GM18498 (cell line): ENCODE measurements around the gene EDEM2.
"Not testable (repeated sequence)": the region's sequence is repeated elsewhere in the genome, so short reads cannot be mapped to it uniquely, and the experiment has no call there.

Experiments used
- ATAC-seq: cut with Tn5 transposase; IDR thresholded peaks from one replicate; pipeline ENCODE4 v1.9.1; 2021; ENCODE audit warnings: mild to moderate bottlenecking, moderate library complexity; ENCODE audit not compliant: unreplicated experiment

The EDEM2 gene

GRCh38 chr20:35171753-35172433 is 24.8 kb upstream of the EDEM2 start, which contains the start of gene PROCR:
Gene PROCR (plus strand): TSS chr20:35172072. CDS start chr20:35172155, 83 bp downstream.
- ATAC-seq = no peak

- ATAC-seq = no peak
These were observed 24.3 kb upstream of the EDEM2 start for GRCh38 chr20:35171438-35171752.

DNA sequence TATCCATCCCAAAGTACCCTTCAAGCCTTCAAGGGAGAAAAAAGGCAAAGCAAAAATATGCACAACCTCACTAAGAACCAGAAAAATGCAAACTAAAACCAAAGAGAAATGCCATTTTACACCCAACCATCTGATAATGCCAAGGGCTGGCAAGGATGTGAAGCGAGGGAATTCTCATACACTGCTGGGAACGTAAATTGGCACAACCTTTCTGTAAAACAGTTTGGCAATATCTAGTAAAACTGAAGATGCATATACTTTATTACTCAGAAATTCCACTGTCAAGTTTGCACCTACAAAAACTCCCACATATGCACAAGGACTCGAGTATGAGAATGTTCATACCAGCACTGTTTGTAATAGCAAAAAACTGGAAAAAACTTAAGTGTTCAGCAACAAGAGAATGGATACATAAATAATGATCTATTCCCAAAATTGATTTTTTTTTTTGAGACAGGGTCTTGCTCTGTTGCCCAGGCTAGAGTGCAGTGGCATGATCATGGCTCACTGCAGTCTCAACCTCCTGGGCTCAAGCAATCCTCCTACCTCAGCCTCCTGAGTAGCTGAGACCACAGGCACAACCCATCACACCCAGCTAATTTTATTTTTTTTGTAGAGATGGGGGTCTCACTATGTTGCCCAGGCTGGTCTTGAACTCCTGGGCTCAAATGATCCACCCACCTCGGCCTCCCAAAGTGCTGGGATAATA is 21.7 kb upstream of the EDEM2 start:
- ATAC-seq = not testable (repeated sequence)

- ATAC-seq = no peak
These were observed 20.7 kb upstream of the EDEM2 start for GRCh38 chr20:35167787-35168186.

- no peak for ATAC-seq
These were observed 19.2 kb upstream of the EDEM2 start for GRCh38 chr20:35166242-35166830.

DNA sequence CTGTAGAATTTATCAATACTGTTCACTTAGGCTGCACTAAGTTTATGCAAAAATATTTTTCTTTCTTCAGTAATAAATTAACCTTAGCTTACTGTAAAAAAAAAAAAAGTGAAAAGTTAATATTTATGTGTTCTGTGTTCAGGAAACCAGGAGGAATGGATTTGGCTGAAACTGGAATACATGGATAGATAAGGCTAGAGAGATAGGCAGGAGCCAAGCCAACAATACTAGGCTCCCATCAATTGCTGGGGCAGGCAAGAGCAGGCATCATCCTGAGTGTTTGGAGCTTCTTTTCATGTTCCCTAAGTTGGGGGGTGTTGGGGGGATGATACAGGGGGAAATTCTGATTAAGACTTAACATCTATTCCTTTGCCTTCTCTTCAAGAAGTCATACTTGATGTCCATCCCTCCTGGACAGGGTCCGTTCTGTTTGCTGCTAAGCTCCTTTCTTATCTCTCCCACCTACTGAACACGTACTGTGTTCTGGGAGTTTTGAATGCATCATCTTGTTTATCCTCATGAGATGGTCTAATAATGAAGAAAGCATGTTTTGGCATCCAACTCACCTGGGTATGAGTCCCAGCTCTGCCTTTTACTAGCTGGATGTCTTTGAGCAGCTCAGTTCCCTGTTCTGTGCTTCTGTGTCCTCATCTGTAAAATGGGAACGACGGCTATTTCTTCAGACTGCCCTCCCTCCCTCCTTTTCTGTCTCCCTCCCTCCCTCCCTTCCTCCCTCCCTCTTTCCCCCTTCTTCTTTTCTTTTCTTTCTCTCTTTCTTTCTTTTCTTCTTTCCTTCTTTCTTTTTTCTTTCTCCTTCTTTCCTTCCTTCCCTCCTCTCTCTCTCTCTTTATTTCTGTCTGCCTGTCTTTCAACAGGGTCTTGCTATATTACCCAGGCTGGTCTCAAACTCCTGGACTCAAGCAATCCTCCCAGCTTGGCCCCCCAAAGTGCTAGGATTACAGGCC is 18.4 kb upstream of the EDEM2 start:
- no peak for ATAC-seq

DNA sequence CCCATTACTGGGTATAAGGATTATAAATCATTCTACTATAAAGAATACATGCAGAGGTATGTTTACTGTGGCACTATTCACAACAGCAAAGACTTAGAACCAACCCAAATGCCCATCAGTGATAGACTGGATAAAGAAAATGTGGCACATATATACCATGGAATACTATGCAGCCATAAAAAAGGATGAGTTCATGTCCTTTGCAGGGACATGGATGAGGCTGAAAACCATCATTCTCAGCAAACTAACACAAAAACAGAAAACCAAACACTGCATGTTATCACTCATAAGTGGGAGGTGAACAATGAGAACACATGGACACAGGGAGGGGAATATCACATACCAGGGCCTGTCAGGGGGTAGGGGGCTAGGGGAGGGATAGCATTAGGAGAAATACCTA is 17.4 kb upstream of the EDEM2 start:
- not testable (repeated sequence) for ATAC-seq

GRCh38 chr20:35160341-35160740 is 13.2 kb upstream of the EDEM2 start:
- ATAC-seq = not testable (repeated sequence)

GRCh38 chr20:35156978-35157377 is 9.8 kb upstream of the EDEM2 start:
- no peak for ATAC-seq

DNA sequence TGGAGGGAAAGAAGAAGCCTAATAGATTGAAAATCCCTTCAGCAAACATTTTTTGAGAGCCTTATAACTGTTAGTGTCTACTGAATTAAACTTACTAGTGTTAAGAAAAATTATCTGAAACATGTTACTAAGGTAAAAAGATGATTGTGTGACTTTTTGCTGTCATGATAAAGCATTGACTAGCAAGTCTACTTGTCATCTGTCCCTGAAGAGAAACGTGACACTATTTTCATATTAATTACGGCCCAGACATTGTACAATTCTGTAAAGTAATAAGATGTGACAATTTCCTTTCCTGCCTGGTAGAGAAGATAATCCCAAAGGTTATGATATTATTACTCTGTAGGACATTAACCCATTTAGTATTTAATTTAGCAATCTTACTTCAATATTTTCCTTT is 8.8 kb upstream of the EDEM2 start:
- no peak for ATAC-seq

- no peak for ATAC-seq
These were observed 4.6 kb upstream of the EDEM2 start for GRCh38 chr20:35151736-35152135.

GRCh38 chr20:35150846-35151579 is 3.9 kb upstream of the EDEM2 start:
- ATAC-seq = no peak

DNA sequence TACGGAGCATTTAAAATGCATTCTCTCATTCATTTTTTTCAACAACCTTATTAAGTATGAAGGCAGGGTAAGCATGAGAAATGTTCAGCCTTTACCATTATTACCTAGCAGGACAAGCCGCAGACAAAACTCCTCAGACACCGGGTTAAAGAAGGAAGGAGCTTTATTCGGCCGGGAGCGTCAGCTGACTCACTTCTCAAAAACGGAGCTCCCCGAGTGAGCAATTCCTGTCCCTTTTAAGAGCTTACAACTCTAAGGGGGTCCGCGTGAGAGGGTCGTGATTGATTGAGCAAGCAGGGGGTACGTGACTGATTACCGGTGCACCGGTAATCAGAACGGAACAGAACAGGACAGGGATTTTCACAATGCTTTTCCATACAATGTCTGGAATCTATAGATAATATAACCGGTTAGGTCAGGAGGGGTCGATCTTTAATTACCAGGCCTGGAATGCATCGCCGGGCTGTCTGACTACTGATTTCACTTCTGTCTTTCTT is 487 bp upstream of the EDEM2 start:
- ATAC-seq = peak; percentile 30

DNA sequence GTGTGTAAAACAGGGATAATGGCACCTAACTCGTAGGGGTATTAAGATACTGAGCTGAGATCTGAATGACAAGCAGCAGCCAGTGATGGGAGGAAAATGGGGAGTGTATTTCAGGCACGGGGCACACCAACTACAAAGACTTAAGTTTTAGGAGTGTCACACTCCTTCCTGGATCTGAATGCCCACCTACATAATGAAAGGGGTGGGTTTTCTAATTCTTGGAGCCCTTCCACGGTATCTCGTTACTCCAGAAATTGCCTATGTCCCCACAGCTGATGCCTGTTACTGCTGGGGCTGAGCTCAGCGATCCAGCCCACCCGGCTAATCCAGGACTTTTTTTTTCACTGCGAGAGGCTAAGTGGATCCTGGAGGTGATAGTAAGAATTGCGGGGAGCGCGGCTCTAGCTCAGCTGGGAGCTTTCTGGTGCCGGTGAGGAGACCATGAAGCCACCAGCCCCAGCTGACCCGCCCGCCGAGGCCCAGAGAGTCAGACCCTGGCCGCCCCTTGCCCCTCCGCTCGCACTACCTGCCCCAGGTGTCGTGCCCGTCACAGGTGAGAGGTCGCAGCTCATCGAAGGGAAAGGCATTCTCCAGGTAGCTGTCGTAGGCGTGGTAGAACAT is 727 bp downstream of the EDEM2 start:
- peak; percentile 16 for ATAC-seq

GRCh38 chr20:35145141-35145564 is 2.0 kb downstream of the EDEM2 start:
- no peak for ATAC-seq

DNA sequence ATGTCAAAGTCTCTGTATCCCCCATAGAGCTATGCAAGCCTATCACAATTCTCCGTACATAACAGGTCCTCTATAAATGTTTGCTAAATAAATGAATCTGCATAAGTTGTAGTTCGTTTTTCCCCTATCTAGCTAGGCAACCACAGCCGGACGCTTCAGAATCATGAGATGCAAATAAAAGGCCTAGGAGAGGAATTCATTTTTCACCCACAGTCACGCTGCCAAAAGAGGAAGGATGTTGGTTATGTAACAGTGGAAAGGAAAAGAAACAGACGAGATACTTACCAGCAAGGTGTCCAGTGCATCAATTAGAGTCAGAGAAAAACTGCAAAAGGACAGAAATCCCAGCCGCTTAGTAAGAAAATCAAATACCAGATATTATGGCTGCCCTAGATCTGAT is 2.4 kb downstream of the EDEM2 start:
- no peak for ATAC-seq

- ATAC-seq = no peak
These were observed 11.1 kb downstream of the EDEM2 start for GRCh38 chr20:35135867-35136586.

DNA sequence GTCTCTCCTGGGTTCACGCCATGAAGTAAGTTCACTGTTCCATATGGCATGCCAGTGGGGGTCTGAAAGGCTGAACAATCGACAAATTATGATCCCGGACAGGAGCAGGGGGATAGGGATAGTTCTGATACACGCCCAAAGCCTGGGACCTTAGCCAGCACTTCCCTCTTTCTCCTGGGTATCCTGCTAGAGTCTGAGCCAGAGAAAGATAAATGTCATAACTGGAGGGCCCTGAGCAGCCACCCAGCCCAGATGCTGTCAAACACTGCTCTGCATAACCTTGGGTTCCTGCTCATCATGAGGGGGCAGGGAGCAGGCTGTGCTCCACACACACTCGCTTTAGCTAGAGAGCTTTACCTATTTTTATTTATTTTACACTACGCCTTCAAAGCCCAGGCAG is 12.3 kb downstream of the EDEM2 start:
- no peak for ATAC-seq

DNA sequence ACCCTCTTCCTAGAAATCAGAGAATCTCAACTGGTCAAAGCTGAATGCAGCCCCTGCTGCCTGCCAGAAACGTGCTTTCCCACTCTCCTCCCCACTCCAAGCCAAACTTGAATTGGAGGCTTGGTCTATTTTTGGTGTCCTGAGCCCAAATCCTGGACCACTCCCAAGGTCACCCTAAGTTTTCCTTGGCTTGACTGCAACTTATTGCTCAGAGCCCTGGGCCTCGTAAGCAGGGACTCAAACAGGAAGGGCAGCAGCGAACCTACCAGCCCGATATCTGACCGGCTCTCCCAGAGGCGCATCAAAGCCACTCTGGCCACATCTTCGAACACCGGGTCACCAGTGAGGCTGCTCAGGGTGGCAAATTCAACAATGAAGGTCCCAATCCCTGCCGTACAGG is 12.7 kb downstream of the EDEM2 start:
- ATAC-seq = no peak
